T-helper 1 cell (primary cell): ENCODE data around the gene AHRR.

Source experiments
- DNase-seq, 5 donors: peaks; one replicate each; pipeline ENCODE4 v3.0.0-alpha.2; 2012 to 2020

Gene AHRR

GRCh38 chr5:347712-348284 is 26.3 kb downstream of the AHRR start:
- no peak for DNase-seq

GRCh38 chr5:348726-349125 is 27.2 kb downstream of the AHRR start:
- no peak for DNase-seq

GRCh38 chr5:350355-350754 is 28.8 kb downstream of the AHRR start:
- no peak for DNase-seq

GRCh38 chr5:351084-351920 is 29.8 kb downstream of the AHRR start:
- no peak for DNase-seq

GRCh38 chr5:351921-352245 is 30.4 kb downstream of the AHRR start:
- no peak for DNase-seq

- no peak for DNase-seq
These were observed 31.4 kb downstream of the AHRR start for GRCh38 chr5:352639-353611.

- no peak for DNase-seq
These were observed 32.4 kb downstream of the AHRR start for GRCh38 chr5:353612-354580.

- no peak for DNase-seq
These were observed 33.3 kb downstream of the AHRR start for GRCh38 chr5:354581-355378.

GRCh38 chr5:355379-355935 is 33.9 kb downstream of the AHRR start:
- no peak for DNase-seq

GRCh38 chr5:355958-356357 is 34.4 kb downstream of the AHRR start:
- no peak for DNase-seq

- DNase-seq, result no peak
These were observed 37.9 kb downstream of the AHRR start for GRCh38 chr5:359301-359897.

GRCh38 chr5:360257-361027 is 38.9 kb downstream of the AHRR start:
- no peak for DNase-seq

GRCh38 chr5:362189-362588 is 40.7 kb downstream of the AHRR start:
- DNase-seq, result no peak

- DNase-seq, result no peak
These were observed 41.7 kb downstream of the AHRR start for GRCh38 chr5:362978-363765.

- no peak for DNase-seq
These were observed 43.0 kb downstream of the AHRR start for GRCh38 chr5:364497-364896.

- no peak for DNase-seq
These were observed 45.2 kb downstream of the AHRR start for GRCh38 chr5:366541-367357.

- no peak for DNase-seq
These were observed 46.0 kb downstream of the AHRR start for GRCh38 chr5:367358-368130.
